ENCODE measurements around the gene PHLPP1. TPM values are rescaled to one million over a fixed set of nuclear protein-coding genes. Genes with fewer than 3 reads are reported as not detected.

The PHLPP1 gene
- total RNA-seq, 1 donor: 7.2 TPM

GRCh38 chr18:62976227-62976626, 260.9 kb downstream of the PHLPP1 start:
- no peak for DNase-seq (ENCODE audit: low read depth)
- TF ChIP-seq CTCF (IDR thresholded peaks at IDR 0.05; ENCODE audit: insufficient read depth, low read length): no peak
- H3K4me3 ChIP-seq (ENCODE audit: low read depth, low read length): no peak overlapping the region

GRCh38 chr18:62977512-62977911, 262.2 kb downstream of the PHLPP1 start:
- no peak overlapping the region for H3K4me3 ChIP-seq (ENCODE audit: low read depth, low read length)
- TF ChIP-seq CTCF (IDR thresholded peaks at IDR 0.05; ENCODE audit: insufficient read depth, low read length): no peak
- DNase-seq (ENCODE audit: low read depth): no peak

GRCh38 chr18:62978251-62979049, 263.1 kb downstream of the PHLPP1 start:
- no peak for DNase-seq (ENCODE audit: low read depth)
- TF ChIP-seq CTCF (IDR thresholded peaks at IDR 0.05; ENCODE audit: insufficient read depth, low read length): no peak
- no peak overlapping the region for H3K4me3 ChIP-seq (ENCODE audit: low read depth, low read length)

- peak; percentile 42 for DNase-seq (ENCODE audit: low read depth)
- no peak for TF ChIP-seq CTCF (IDR thresholded peaks at IDR 0.05; ENCODE audit: insufficient read depth, low read length)
- H3K4me3 ChIP-seq (ENCODE audit: low read depth, low read length): no peak overlapping the region
Measured at GRCh38 chr18:62979176-62979575, 263.8 kb downstream of the PHLPP1 start.

- no peak for DNase-seq (ENCODE audit: low read depth)
- no peak for TF ChIP-seq CTCF (IDR thresholded peaks at IDR 0.05; ENCODE audit: insufficient read depth, low read length)
Measured at GRCh38 chr18:62979900-62980299, 264.6 kb downstream of the PHLPP1 start.

GRCh38 chr18:62981566-62981965, 266.2 kb downstream of the PHLPP1 start:
- no peak overlapping the region for H3K4me3 ChIP-seq (ENCODE audit: low read depth, low read length)
- DNase-seq (ENCODE audit: low read depth): no peak
- TF ChIP-seq CTCF (IDR thresholded peaks at IDR 0.05; ENCODE audit: insufficient read depth, low read length): no peak

More at GRCh38 chr18:62979900-62980299, 264.6 kb downstream of the PHLPP1 start:
- no peak overlapping the region for H3K4me3 ChIP-seq (ENCODE audit: low read depth, low read length)
